ACC112 (cell line): ENCODE data around the gene OR2H2.

Experiments used
- H2AFZ ChIP-seq: fragments of 200-600 bp; sonication (generic); one replicate; pipeline ENCODE4 v1.6.0; 2017; ENCODE audit warnings: antibody characterized with exemption, low read length; ENCODE audit not compliant: unreplicated experiment
- H3K27ac ChIP-seq: fragments of 200-600 bp; sonication (generic); 2 replicates; pipeline ENCODE4 v1.5.1; 2014; ENCODE audit warnings: low read depth, mild to moderate bottlenecking, antibody characterized with exemption, low read length, moderate library complexity
- H3K27me3 ChIP-seq: fragments of 200-600 bp; sonication (generic); 2 replicates; pipeline ENCODE4 v1.6.1; 2014; ENCODE audit warnings: mild to moderate bottlenecking, antibody characterized with exemption, low read length, moderate library complexity, mixed read lengths; ENCODE audit not compliant: insufficient read depth
- H3K36me3 ChIP-seq: fragments of 200-600 bp; sonication (generic); 2 replicates; pipeline ENCODE4 v1.6.1; 2016; ENCODE audit warnings: mild to moderate bottlenecking, antibody characterized with exemption, low read length, moderate library complexity, mixed read lengths; ENCODE audit not compliant: insufficient read depth
- H3K4me1 ChIP-seq: fragments of 200-600 bp; sonication (generic); one replicate; pipeline ENCODE4 v1.6.1; 2016; ENCODE audit warnings: low read length, mixed read lengths; ENCODE audit not compliant: insufficient read depth, unreplicated experiment, control insufficient read depth
- H3K4me3 ChIP-seq: fragments of 200-600 bp; sonication (generic); 2 replicates; pipeline ENCODE4 v1.5.1; 2014; ENCODE audit warnings: mild to moderate bottlenecking, low read depth, low read length
- H3K79me2 ChIP-seq: fragments of 200-600 bp; sonication (generic); one replicate; pipeline ENCODE4 v1.6.0; 2016; ENCODE audit warnings: low read length; ENCODE audit not compliant: control insufficient read depth, unreplicated experiment, insufficient read depth

Gene OR2H2

DNA sequence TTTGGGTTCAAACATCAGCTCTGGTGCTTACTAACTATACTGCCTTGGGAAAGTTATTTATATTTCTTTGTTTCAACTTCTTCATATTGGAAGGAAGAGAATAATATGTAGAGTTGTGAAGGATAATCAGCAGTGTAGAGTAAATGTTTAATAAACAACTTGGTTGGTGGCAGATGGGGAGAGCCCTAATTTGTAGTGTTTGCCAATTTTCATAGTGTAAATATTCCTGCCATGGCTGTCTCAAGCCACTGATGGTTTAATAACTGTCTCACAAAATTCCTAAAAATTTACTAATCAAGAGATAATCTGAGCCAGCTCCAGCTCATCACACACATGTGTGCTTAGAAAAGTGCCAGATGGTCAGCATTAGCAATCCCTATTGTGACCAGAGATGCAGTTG, at the start of gene OR2H2:
Gene OR2H2 (plus strand): TSS at position 301 of the 400 bp plus-strand sequence. CDS start 2,824 bp downstream, outside the sequence.
- H2AFZ ChIP-seq = no peak within 1 kb of the TSS
- no peaks in the 10 kb centered on the region for H3K4me1 ChIP-seq
- H3K27me3 ChIP-seq = peaks cover 48% of the 10 kb centered on the region
- H3K4me3 ChIP-seq = no peak within 1 kb of the TSS
- H3K36me3 ChIP-seq = no peaks in the 10 kb centered on the region
- H3K27ac ChIP-seq = no peak within 1 kb of the TSS
- H3K79me2 ChIP-seq = no peaks in the 10 kb centered on the region

DNA sequence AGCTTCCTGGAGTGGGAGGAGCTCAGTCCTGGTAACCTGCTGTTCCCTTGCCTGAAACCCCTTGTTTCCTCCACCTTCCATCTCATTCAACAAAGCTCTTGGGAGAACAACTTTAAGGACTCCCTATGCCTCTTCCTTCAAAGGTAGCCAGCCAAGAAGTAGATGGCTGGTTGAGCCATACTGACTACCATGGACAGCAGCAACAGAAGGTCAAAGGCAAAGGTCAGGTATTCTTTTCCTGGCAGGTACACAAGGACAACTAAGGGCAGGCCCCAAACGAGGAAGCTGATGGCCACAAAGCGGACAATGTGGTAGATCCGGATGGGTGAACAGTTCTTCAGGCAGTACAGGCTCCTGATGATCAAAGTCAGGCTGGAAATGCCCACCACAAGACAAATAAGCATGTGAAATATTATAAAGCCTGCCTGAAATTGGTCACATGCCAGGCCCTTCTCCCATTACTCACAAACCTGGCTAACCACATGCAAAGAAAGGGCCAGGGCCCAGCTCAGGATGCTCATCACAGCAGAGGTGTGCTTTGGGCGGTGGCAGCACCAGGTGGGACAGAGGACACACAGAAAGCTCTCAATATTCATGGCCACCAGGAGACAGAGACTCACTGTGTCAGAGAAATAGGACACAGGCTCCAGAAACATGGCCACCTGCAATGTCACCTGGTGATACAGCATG, 47.1 kb upstream of the OR2H2 start:
- H3K36me3 ChIP-seq = no peaks in the 10 kb centered on the region
- H3K4me1 ChIP-seq = no peaks in the 10 kb centered on the region
- no peak overlapping the region for H2AFZ ChIP-seq
- no peaks in the 10 kb centered on the region for H3K27me3 ChIP-seq
- H3K79me2 ChIP-seq = no peaks in the 10 kb centered on the region
- H3K4me3 ChIP-seq = no peak overlapping the region
- H3K27ac ChIP-seq = no peak overlapping the region

DNA sequence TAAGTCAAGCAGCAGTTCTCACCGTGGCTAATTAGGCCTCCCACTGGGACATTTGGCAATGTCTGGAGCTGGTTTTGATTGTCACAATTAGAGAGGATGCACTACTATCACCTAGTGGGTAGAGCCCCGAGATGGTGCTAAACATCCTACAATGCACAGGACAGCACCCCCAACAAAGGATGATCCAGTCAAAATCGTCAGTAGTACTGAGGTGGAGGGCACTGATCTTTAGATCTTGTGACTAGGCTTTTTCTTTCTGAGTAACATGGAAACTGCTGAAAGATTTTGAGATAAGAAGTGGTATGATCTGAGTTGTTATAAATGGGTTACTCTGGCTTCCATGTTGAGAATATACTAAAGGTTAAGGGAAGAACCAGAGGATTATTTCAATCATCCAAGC, 37.3 kb upstream of the OR2H2 start:
- Histone ChIP-seq H3K79me2 (no peaks in the 10 kb centered on the region), H2AFZ (no peak overlapping the region), H3K4me1 (no peaks in the 10 kb centered on the region), H3K36me3 (no peaks in the 10 kb centered on the region), H3K4me3 (no peak overlapping the region), H3K27me3 (peaks cover 38% of the 10 kb centered on the region), H3K27ac (no peak overlapping the region)

DNA sequence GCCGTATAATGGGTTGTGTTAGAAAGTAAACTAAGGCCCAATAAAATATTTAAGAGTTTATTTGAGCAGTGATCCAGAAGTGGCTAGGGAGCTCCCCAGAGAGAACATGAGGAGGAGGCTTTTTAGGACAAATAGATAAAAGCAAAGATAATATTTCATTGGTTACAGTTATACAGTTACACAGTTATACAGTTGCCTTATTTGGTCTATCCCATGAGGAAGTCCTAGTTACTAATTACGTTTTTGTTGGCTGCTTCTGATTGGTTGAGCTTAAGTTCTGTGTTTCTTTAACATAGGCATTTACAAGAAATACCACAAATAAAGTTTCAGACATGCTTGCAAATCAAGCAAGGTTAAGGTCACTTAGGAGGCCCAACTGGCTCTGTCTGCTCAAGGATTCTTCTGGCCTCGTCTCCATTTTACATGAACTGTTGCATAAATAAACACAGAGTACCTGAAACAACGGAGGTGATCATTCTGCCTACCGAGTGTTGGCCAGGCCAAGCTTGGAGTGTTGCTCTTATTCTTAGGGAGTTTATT, 32.3 kb upstream of the OR2H2 start:
- Histone ChIP-seq H3K27ac (no peak overlapping the region), H3K4me3 (no peak overlapping the region), H3K36me3 (no peaks in the 10 kb centered on the region), H2AFZ (no peak overlapping the region), H3K27me3 (peaks cover 70% of the 10 kb centered on the region), H3K4me1 (no peaks in the 10 kb centered on the region), H3K79me2 (no peaks in the 10 kb centered on the region)

DNA sequence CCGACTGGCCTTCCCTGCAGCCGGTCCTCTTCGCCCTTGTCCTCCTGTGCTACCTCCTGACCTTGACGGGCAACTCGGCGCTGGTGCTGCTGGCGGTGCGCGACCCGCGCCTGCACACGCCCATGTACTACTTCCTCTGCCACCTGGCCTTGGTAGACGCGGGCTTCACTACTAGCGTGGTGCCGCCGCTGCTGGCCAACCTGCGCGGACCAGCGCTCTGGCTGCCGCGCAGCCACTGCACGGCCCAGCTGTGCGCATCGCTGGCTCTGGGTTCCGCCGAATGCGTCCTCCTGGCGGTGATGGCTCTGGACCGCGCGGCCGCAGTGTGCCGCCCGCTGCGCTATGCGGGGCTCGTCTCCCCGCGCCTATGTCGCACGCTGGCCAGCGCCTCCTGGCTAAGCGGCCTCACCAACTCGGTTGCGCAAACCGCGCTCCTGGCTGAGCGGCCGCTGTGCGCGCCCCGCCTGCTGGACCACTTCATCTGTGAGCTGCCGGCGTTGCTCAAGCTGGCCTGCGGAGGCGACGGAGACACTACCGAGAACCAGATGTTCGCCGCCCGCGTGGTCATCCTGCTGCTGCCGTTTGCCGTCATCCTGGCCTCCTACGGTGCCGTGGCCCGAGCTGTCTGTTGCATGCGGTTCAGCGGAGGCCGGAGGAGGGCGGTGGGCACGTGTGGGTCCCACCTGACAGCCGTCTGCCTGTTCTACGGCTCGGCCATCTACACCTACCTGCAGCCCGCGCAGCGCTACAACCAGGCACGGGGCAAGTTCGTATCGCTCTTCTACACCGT, 31.5 kb upstream of the OR2H2 start:
- H2AFZ ChIP-seq = no peak overlapping the region
- H3K27me3 ChIP-seq = peaks cover 69% of the 10 kb centered on the region
- no peaks in the 10 kb centered on the region for H3K79me2 ChIP-seq
- no peaks in the 10 kb centered on the region for H3K4me1 ChIP-seq
- no peak overlapping the region for H3K27ac ChIP-seq
- H3K4me3 ChIP-seq = no peak overlapping the region
- H3K36me3 ChIP-seq = no peaks in the 10 kb centered on the region

DNA sequence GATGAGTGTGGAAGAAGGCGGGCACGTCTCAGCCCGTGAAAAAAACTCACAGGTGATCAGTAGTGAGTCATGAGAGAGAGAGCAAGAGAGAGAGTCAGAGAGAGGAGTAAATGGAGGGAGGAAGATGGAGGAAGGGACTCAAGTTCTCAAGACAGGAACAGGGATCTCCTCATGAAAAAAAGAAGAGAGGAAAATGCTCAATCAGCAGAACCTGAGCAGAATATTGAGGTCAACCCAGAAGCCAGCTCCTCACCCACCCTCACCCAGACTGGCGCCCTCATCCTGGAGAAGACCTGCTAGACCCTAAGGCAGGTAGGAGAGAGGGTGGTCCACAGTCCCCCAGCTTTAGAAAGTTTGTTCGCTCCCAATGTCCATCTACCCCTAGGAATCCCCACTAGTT, 30.2 kb upstream of the OR2H2 start:
- Histone ChIP-seq H3K4me1 (no peaks in the 10 kb centered on the region), H2AFZ (no peak overlapping the region), H3K27me3 (peaks cover 74% of the 10 kb centered on the region), H3K79me2 (no peaks in the 10 kb centered on the region), H3K36me3 (no peaks in the 10 kb centered on the region), H3K27ac (no peak overlapping the region), H3K4me3 (no peak overlapping the region)

DNA sequence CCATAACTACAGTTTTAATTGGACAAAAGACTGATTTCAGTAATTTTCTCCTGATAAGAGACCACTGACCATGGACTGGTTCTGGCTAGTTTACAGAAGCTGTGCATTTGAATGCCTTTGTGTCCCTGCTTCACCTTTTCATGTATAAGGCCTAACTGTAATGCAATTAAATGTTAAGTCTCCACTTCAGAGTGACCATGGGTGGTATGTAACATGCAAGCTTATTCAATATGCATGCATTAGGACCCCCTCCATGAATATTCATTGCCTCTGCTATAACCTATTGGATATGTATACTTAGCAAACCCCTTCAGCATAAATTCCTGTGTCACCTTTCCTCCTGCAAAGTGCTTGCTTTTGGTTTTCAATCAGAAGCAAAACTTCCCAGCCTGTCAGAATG, 27.6 kb upstream of the OR2H2 start:
- Histone ChIP-seq H3K79me2 (no peaks in the 10 kb centered on the region), H3K4me3 (no peak overlapping the region), H2AFZ (no peak overlapping the region), H3K27me3 (peaks cover 73% of the 10 kb centered on the region), H3K36me3 (no peaks in the 10 kb centered on the region), H3K27ac (no peak overlapping the region), H3K4me1 (no peaks in the 10 kb centered on the region)

DNA sequence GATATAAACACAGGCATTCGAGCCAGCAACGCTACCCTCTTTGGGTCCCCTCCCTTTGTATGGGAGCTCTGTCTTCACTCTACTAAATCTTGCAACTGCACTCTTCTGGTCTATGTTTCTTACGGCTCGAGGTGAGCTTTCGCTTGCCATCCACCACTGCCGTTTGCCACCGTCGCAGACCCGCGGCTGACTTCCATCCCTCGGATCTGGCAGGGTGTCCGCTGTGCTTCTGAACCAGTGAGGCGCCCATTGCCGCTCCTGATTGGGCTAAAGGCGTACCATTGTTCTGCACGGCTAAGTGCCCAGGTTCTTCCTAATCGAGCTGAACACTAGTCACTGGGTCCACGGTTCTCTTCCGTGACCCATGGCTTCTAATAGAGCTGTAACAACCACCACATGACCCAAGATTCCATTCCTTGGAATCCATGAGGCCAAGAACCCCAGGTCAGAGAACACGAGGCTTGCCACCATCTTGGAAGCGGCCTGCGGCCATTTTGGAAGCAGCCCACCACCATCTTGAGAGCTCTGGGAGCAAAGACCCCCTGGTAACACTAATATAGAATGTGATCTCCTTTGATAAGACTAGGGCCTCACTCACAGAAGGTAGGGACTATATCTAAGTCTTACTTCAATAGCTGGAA, 26.4 kb upstream of the OR2H2 start:
- no peak overlapping the region for H2AFZ ChIP-seq
- H3K36me3 ChIP-seq = no peaks in the 10 kb centered on the region
- no peak overlapping the region for H3K4me3 ChIP-seq
- H3K79me2 ChIP-seq = no peaks in the 10 kb centered on the region
- H3K4me1 ChIP-seq = no peaks in the 10 kb centered on the region
- H3K27me3 ChIP-seq = peaks cover 71% of the 10 kb centered on the region
- no peak overlapping the region for H3K27ac ChIP-seq

DNA sequence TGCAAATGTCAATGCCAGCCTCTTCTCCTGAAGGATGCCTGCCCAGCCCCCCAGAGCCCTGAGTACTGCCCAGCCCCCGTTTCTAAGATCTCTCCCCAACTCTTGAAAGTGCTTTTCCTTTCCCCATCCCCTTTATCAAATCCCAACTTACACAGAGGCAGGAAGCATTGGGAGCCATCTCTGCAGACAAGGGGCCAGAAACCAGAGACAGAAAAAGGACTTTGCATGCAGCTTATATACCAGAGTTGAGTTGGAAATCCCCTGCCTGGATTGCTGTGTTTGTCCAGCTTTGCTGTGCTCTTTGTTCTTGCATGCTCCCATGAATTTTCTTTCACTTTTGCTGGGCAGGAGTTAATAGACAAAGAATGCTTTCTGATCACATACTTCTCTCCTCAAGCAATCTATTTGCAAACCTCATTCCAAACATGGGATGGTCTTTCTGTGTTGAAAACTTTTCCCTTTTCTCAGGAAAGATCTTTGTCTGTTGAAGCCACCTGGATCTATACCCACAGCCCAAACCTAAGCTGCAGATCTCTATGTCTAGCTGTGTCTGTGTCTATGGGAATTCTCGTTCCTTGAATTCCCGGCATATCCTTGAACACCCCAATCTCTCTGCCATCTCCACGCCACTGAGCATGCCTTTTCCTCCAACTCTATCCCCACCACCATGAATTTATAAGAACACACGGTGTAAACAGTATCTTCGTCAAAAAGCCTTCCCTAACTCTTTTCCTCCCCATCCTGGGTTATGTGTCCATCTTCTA, 25.2 kb upstream of the OR2H2 start, which contains the start of gene UBD:
Gene UBD (minus strand): TSS at position 209 of the 764 bp plus-strand sequence. CDS start 31 bp downstream, at position 178.
- Histone ChIP-seq H3K4me3 (no peak within 1 kb of the TSS), H3K36me3 (no peaks in the 10 kb centered on the region), H3K4me1 (no peaks in the 10 kb centered on the region), H2AFZ (no peak within 1 kb of the TSS), H3K27ac (no peak within 1 kb of the TSS), H3K27me3 (peaks cover 59% of the 10 kb centered on the region), H3K79me2 (no peaks in the 10 kb centered on the region)

DNA sequence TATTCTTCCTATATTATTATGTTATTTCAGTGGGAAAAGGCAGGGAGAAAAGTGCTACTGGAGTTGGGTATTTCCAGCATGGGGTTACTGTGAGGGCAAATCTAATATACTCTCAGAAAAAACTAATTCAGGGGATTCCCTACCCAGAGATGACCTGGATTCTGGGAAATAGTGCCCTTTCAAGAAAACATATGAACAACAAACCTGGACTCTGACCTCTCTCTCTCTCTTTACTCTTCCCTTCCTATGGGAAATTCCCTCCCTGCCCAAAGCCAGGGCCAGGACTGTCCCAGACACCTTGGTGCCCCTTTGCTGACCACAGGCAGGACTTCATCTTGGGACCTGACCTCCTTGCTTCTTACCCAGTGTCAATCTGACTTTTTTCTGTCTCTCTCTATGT, 23.8 kb upstream of the OR2H2 start:
- Histone ChIP-seq H3K4me1 (no peaks in the 10 kb centered on the region), H3K27me3 (peaks cover 57% of the 10 kb centered on the region), H3K79me2 (no peaks in the 10 kb centered on the region), H3K36me3 (no peaks in the 10 kb centered on the region), H3K27ac (no peak overlapping the region), H2AFZ (no peak overlapping the region), H3K4me3 (no peak overlapping the region)
